GM23338 (cell line): ENCODE data around the gene MLF2. TPM values are rescaled to one million over a fixed set of nuclear protein-coding genes. Genes with fewer than 3 reads are reported as not detected.

ENCODE experiments used
- ATAC-seq: fragments of 200-7000 bp; cut with Tn5 transposase; 3 replicates; pipeline ENCODE4 v1.9.1; 2020
- DNase-seq: peaks from one replicate; pipeline ENCODE4 v3.0.0-alpha.2; 2015; ENCODE audit warnings: low spot score
- H2AFZ ChIP-seq: fragments of 200-600 bp; sonication (generic); 2 replicates; pipeline ENCODE4 v1.8.0; 2016; ENCODE audit warnings: antibody characterized with exemption, mild to moderate bottlenecking, moderate library complexity
- H3F3A ChIP-seq: fragments of 200-600 bp; sonication (generic); replicated peaks from 2 replicates; pipeline ENCODE4 v1.8.0; 2017; ENCODE audit warnings: antibody characterized with exemption, mixed run types, low read depth
- H3K27ac ChIP-seq: fragments of 200-600 bp; sonication (generic); 2 replicates; pipeline ENCODE4 v1.6.1; 2016; ENCODE audit warnings: low read depth
- H3K27me3 ChIP-seq: fragments of 200-600 bp; sonication (generic); 2 replicates; pipeline ENCODE4 v1.8.0; 2016; ENCODE audit warnings: mild to moderate bottlenecking, mixed run types, moderate library complexity; ENCODE audit not compliant: insufficient read depth
- H3K36me3 ChIP-seq: fragments of 200-600 bp; sonication (generic); 2 replicates; pipeline ENCODE4 v1.8.0; 2016; ENCODE audit warnings: mild to moderate bottlenecking; ENCODE audit not compliant: insufficient read depth
- H3K4me1 ChIP-seq: fragments of 200-600 bp; sonication (generic); 2 replicates; pipeline ENCODE4 v1.8.0; 2016; ENCODE audit warnings: mild to moderate bottlenecking, moderate library complexity; ENCODE audit not compliant: insufficient read depth
- H3K4me2 ChIP-seq: fragments of 200-600 bp; sonication (generic); 2 replicates; pipeline ENCODE4 v1.7.1; 2017; ENCODE audit warnings: mixed run types
- H3K4me3 ChIP-seq: fragments of 200-600 bp; sonication (generic); 2 replicates; pipeline ENCODE4 v1.6.1; 2016; ENCODE audit warnings: mixed run types
- H3K79me2 ChIP-seq: fragments of 200-600 bp; sonication (generic); replicated peaks from 2 replicates; pipeline ENCODE4 v1.8.0; 2017; ENCODE audit warnings: mild to moderate bottlenecking; ENCODE audit not compliant: insufficient read depth
- H3K9me2 ChIP-seq: fragments of 200-600 bp; sonication (generic); 2 replicates; pipeline ENCODE4 v1.8.0; 2017; ENCODE audit not compliant: insufficient read depth
- H4K20me1 ChIP-seq: fragments of 200-600 bp; sonication (generic); replicated peaks from 2 replicates; pipeline ENCODE4 v1.8.0; 2017; ENCODE audit warnings: mild to moderate bottlenecking; ENCODE audit not compliant: insufficient read depth
- H3K27ac Mint-ChIP-seq: 2 replicates; pipeline ENCODE4 v1.8.0; 2020; ENCODE audit warnings: inconsistent platforms, mild to moderate bottlenecking, moderate library complexity, mixed read lengths
- H3K27me3 Mint-ChIP-seq: 3 replicates; pipeline ENCODE4 v1.8.0; 2022; ENCODE audit warnings: low read depth, mild to moderate bottlenecking, moderate library complexity, mixed read lengths, inconsistent platforms; ENCODE audit not compliant: insufficient read depth, poor library complexity
- H3K36me3 Mint-ChIP-seq: 3 replicates; pipeline ENCODE4 v1.8.0; 2021; ENCODE audit warnings: low read depth, mild to moderate bottlenecking, inconsistent platforms, moderate library complexity, mixed read lengths
- H3K4me1 Mint-ChIP-seq: 3 replicates; pipeline ENCODE4 v1.8.0; 2020; ENCODE audit warnings: mild to moderate bottlenecking, inconsistent platforms, mixed read lengths
- H3K4me3 Mint-ChIP-seq: 3 replicates; pipeline ENCODE4 v1.8.0; 2021; ENCODE audit warnings: moderate library complexity, mild to moderate bottlenecking, inconsistent platforms, mixed read lengths
- H3K9me3 Mint-ChIP-seq: 3 replicates; pipeline ENCODE4 v1.8.0; 2020; ENCODE audit warnings: moderate library complexity, mild to moderate bottlenecking, inconsistent platforms, mixed read lengths
- CREB1 ChIP-seq: fragments of 250-450 bp; sonication (Bioruptor Pico); IDR thresholded peaks from 2 replicates; pipeline ENCODE4 v1.5.0; 2020; ENCODE audit warnings: low read depth, mild to moderate bottlenecking, moderate library complexity
- ETS1 ChIP-seq: IDR thresholded peaks from 2 replicates; pipeline ENCODE4 v1.6.1; 2016; ENCODE audit warnings: antibody characterized with exemption
- EZH2 ChIP-seq: fragments of 200-600 bp; sonication (generic); IDR thresholded peaks from one replicate; pipeline ENCODE4 v1.8.0; 2017; ENCODE audit warnings: antibody characterized with exemption, mild to moderate bottlenecking, low read depth; ENCODE audit not compliant: unreplicated experiment
- EZH2phosphoT487 ChIP-seq: fragments of 200-600 bp; sonication (generic); IDR thresholded peaks from one replicate; pipeline ENCODE4 v1.8.1; 2018; ENCODE audit warnings: antibody characterized with exemption; ENCODE audit not compliant: unreplicated experiment
- JUNB ChIP-seq: IDR thresholded peaks from one replicate; pipeline ENCODE4 v1.6.1; 2016; ENCODE audit warnings: antibody characterized with exemption; ENCODE audit not compliant: unreplicated experiment
- POLR2AphosphoS5 ChIP-seq: IDR thresholded peaks from 2 replicates; pipeline ENCODE4 v1.6.1; 2016; ENCODE audit warnings: antibody characterized with exemption, low read depth
- REST ChIP-seq: IDR thresholded peaks from one replicate; pipeline ENCODE4 v1.6.1; 2018; ENCODE audit warnings: antibody characterized with exemption; ENCODE audit not compliant: unreplicated experiment
- STAT1 ChIP-seq: IDR thresholded peaks from one replicate; pipeline ENCODE4 v1.6.1; 2016; ENCODE audit warnings: antibody characterized with exemption; ENCODE audit not compliant: unreplicated experiment
- ZNF114 ChIP-seq: fragments of 250-450 bp; sonication (Bioruptor Pico); IDR thresholded peaks from 2 replicates; pipeline ENCODE4 v1.5.0; 2020; ENCODE audit warnings: mild to moderate bottlenecking, moderate library complexity
- ZNF331 ChIP-seq: fragments of 250-450 bp; sonication (Bioruptor Pico); IDR thresholded peaks from 2 replicates; pipeline ENCODE4 v1.5.0; 2020; ENCODE audit warnings: low read depth, mild to moderate bottlenecking, moderate library complexity
- ZNF462 ChIP-seq: fragments of 250-450 bp; sonication (Bioruptor Pico); IDR thresholded peaks from 2 replicates; pipeline ENCODE4 v1.5.0; 2020; ENCODE audit warnings: mild to moderate bottlenecking, moderate library complexity
- polyA plus RNA-seq: library from polyadenylated mRNA; unstranded; fragments of >200 nt; fragmentation: Nextera tagmentation; extraction: Ambion mirVana; gene quantifications from 2 replicates; pipeline ENCODE4 v1.2.1, GENCODE V29; 2016
- total RNA-seq: library from RNA; depleted of rRNA; stranded (reverse); fragments of >200 nt; shearing (Covaris generic); gene quantifications from 2 replicates; pipeline ENCODE4 v1.2.3, GENCODE V29; 2014

The MLF2 gene
- total and polyA plus RNA-seq, 2 experiments from 2014 or later, result 280 to 289 TPM

- Histone ChIP-seq H3F3A (peaks cover 43% of the 10 kb centered on the region), H3K4me2 (peak overlapping the region; percentile 99), H4K20me1 (peaks cover 20% of the 10 kb centered on the region), H3K4me1 (peaks cover 51% of the 10 kb centered on the region), H3K9me2 (no peaks in the 10 kb centered on the region), H2AFZ (no peak overlapping the region), H3K4me3 (peak overlapping the region; percentile 98), H3K27ac (peak overlapping the region; percentile 94), H3K36me3 (no peaks in the 10 kb centered on the region), H3K79me2 (peaks cover 20% of the 10 kb centered on the region), H3K27me3 (peaks cover 38% of the 10 kb centered on the region)
- Mint-ChIP-seq H3K27me3 (peaks cover 41% of the 10 kb centered on the region), H3K4me1 (peaks cover 61% of the 10 kb centered on the region), H3K27ac (peak overlapping the region; percentile 89), H3K36me3 (peaks cover 18% of the 10 kb centered on the region), H3K4me3 (peak overlapping the region; percentile 89), H3K9me3 (no peaks in the 10 kb centered on the region; the same call in 1 of the 3 replicates)
- DNase-seq (peak; percentile 87), ATAC-seq (peak; percentile 12)
- TF ChIP-seq POLR2AphosphoS5 (peak; percentile 17; the same call in 1 of the 2 replicates), STAT1 (no peak)
Observed at GRCh38 chr12:6768990-6769389, 16.0 kb upstream of the MLF2 start.

- DNase-seq (peak; percentile 39), ATAC-seq (peak; percentile 1)
- H3K4me1 ChIP-seq, result peaks cover 54% of the 10 kb centered on the region
- H3K4me3 Mint-ChIP-seq, result peak overlapping the region; percentile 89
- H3K9me2 ChIP-seq, result no peaks in the 10 kb centered on the region
- peaks cover 64% of the 10 kb centered on the region for H3K4me1 Mint-ChIP-seq
- peak overlapping the region; percentile 99 for H3K4me2 ChIP-seq
- H3K27me3 ChIP-seq, result peaks cover 33% of the 10 kb centered on the region
- H3F3A ChIP-seq, result peaks cover 43% of the 10 kb centered on the region
- no peak overlapping the region for H2AFZ ChIP-seq
- peaks cover 20% of the 10 kb centered on the region for H4K20me1 ChIP-seq
- H3K9me3 Mint-ChIP-seq, result no peaks in the 10 kb centered on the region; the same call in 1 of the 3 replicates
- H3K36me3 Mint-ChIP-seq, result peaks cover 18% of the 10 kb centered on the region
- H3K27ac ChIP-seq, result peak overlapping the region; percentile 94
- peaks cover 43% of the 10 kb centered on the region for H3K27me3 Mint-ChIP-seq
- H3K36me3 ChIP-seq, result no peaks in the 10 kb centered on the region
- H3K27ac Mint-ChIP-seq, result peak overlapping the region; percentile 89
- peaks cover 20% of the 10 kb centered on the region for H3K79me2 ChIP-seq
- H3K4me3 ChIP-seq, result peak overlapping the region; percentile 98
- no peak for TF ChIP-seq EZH2phosphoT487
- TF ChIP-seq ETS1, result no peak
- TF ChIP-seq REST, result no peak
- no peak for TF ChIP-seq JUNB
- TF ChIP-seq EZH2, result no peak
- TF ChIP-seq ZNF331 (CRISPR knock-in tag), result no peak
- no peak for TF ChIP-seq ZNF114
- TF ChIP-seq STAT1, result no peak
- TF ChIP-seq CREB1 (CRISPR knock-in tag), result no peak
- no peak for TF ChIP-seq ZNF462
- TF ChIP-seq POLR2AphosphoS5, result no peak
Observed at GRCh38 chr12:6768437-6768914, 15.5 kb upstream of the MLF2 start.
